ENCODE results near the gene SLC35F1. TPM values are rescaled to one million over a fixed set of nuclear protein-coding genes. Genes with fewer than 3 reads are reported as not detected.

Gene SLC35F1
- total and polyA plus RNA-seq, 2 experiments from 2014 or later = 18.5 to 25.5 TPM

DNA sequence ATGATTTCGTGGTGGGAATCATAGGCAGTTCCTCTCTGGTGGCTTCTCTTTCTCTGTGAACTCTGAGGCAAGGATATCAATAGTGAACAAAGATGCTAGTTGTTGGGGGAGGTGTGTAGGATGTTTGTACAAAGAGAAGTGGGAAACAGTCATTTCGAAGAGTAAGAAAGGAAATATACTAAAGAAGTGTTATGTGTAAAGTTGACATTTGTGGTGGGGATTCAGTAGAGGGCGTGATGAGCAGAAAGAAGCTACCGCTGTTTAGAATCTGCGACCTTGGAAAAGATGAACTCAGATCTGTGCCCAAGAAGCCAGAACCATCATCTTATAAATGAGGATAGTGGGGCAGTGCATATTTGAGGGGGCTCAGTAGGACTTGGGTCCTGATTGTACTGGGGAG, 11.4 kb downstream of the SLC35F1 start:
- Histone ChIP-seq H3K9me3 (ENCODE audit: low read depth) (no peaks in the 10 kb centered on the region), H3K36me3 (no peaks in the 10 kb centered on the region), H3K4me1 (ENCODE audit: low read depth) (peaks cover 41% of the 10 kb centered on the region), H3K4me3 (no peak overlapping the region), H3K27me3 (no peaks in the 10 kb centered on the region), H3K27ac (no peak overlapping the region)
- TF ChIP-seq, protein P1, sequence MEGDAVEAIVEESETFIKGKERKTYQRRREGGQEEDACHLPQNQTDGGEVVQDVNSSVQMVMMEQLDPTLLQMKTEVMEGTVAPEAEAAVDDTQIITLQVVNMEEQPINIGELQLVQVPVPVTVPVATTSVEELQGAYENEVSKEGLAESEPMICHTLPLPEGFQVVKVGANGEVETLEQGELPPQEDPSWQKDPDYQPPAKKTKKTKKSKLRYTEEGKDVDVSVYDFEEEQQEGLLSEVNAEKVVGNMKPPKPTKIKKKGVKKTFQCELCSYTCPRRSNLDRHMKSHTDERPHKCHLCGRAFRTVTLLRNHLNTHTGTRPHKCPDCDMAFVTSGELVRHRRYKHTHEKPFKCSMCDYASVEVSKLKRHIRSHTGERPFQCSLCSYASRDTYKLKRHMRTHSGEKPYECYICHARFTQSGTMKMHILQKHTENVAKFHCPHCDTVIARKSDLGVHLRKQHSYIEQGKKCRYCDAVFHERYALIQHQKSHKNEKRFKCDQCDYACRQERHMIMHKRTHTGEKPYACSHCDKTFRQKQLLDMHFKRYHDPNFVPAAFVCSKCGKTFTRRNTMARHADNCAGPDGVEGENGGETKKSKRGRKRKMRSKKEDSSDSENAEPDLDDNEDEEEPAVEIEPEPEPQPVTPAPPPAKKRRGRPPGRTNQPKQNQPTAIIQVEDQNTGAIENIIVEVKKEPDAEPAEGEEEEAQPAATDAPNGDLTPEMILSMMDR (IDR thresholded peaks at IDR 0.05; ENCODE audit: low read depth, low read length) = no peak
- no peak for DNase-seq (ENCODE audit: low read depth in 1 of 2, low spot score in 1 of 2)

DNA sequence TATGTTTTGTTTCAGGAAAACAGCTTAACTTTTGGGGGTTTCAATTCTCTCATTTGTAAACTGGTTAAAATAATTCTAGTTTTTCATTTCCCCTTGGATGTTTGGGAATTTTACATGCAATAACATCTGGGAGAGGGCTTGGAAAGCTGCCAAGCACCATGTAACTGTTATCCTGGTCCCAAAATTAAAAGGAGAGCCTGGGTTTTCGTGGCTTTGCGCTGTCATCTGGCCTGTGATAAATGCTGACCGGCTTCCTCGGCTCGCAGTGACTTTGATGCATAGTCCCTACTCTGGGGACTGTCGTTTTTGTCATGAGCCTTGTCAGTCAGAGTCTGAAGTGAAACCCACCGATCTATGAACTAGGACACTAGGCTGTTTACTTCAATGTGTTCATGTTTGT, 12.2 kb downstream of the SLC35F1 start:
- H3K27me3 ChIP-seq = no peaks in the 10 kb centered on the region
- peak overlapping the region; percentile 30 for H3K4me3 ChIP-seq
- H3K4me1 ChIP-seq (ENCODE audit: low read depth) = peaks cover 41% of the 10 kb centered on the region
- TF ChIP-seq, protein P1 (IDR thresholded peaks at IDR 0.05; ENCODE audit: low read depth, low read length) = no peak
- no peaks in the 10 kb centered on the region for H3K9me3 ChIP-seq (ENCODE audit: low read depth)
- peak overlapping the region; percentile 75 for H3K27ac ChIP-seq
- peak in 1 of 2 donors; percentile 43 for DNase-seq (ENCODE audit: low read depth in 1 of 2, low spot score in 1 of 2)
- no peaks in the 10 kb centered on the region for H3K36me3 ChIP-seq

DNA sequence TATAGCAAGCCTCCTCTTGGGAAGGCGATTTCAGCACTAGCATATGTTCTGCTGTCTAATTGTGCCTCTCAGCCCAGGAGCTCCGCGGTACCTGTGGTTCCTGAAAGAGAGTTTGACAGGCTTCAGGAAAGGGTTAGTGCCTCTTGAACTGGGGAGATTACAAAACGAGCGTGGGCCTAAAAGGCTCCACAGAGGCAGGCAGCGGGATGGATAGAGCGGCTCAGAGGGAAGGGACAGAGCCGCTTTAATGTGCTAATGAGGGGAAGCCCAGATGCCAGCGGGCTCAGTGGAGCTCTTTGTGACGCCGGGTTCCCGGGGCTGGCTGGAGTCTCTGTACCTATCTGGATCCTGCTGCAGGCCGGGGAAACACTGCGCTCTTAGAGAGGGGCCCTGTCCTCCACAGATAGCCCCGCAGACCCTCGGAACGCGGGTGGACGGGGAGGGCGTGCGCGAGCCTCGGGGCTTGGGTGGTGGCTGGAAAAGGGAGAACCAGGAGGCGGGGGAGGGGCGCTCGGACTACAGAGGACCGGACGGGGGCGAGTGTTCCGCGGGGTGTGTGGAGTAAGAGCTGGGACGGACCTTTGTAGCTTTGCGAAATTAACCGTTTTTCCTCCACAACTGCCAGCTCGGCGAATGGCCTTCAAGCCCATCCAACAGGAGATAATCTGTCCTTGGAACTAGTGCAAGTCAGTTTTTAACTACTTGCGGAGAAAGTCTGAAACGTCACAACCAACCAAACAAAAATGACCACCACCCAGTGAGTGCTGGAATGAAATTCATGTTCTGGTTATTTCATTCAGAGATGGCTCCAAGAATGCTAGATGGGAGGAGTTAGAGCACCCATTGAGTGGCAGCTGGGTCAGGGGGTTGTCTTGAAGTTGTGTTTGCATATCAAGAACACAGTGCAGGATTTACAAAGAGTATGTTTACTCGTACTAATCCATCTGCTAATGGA, 13.0 kb downstream of the SLC35F1 start:
- DNase-seq (ENCODE audit: low read depth in 1 of 2, low spot score in 1 of 2) = peak in 1 of 2 donors; percentile 80
- Histone ChIP-seq H3K9me3 (ENCODE audit: low read depth) (no peaks in the 10 kb centered on the region), H3K36me3 (no peaks in the 10 kb centered on the region), H3K27me3 (no peaks in the 10 kb centered on the region), H3K27ac (peak overlapping the region; percentile 75), H3K4me1 (ENCODE audit: low read depth) (peaks cover 39% of the 10 kb centered on the region), H3K4me3 (peak overlapping the region; percentile 30)
- TF ChIP-seq, protein P1 (IDR thresholded peaks at IDR 0.05; ENCODE audit: low read depth, low read length) = no peak

DNA sequence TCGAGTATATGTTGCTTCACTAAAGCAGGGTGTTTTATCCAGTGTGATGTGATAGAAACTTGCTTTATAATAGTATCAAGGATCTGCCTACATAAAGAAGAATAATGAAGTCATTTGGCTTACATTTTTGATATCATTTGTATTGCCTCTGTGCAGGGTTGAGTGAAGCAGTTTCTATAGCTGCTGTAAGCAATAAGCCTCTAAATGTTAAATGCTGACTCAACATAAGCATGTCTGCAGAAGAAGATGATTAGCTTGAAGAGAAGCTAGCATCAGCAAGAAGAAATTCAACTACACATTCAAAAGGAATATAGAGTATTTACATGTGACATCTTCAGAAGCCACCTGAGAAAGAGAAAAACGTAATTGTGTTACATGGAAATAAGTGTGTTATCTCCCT, 17.6 kb downstream of the SLC35F1 start:
- Histone ChIP-seq H3K27ac (no peak overlapping the region), H3K4me3 (no peak overlapping the region), H3K27me3 (no peaks in the 10 kb centered on the region), H3K36me3 (no peaks in the 10 kb centered on the region), H3K9me3 (ENCODE audit: low read depth) (no peaks in the 10 kb centered on the region), H3K4me1 (ENCODE audit: low read depth) (no peaks in the 10 kb centered on the region)
- DNase-seq (ENCODE audit: low read depth in 1 of 2, low spot score in 1 of 2) = no peak
- TF ChIP-seq, protein P1 (IDR thresholded peaks at IDR 0.05; ENCODE audit: low read depth, low read length) = no peak

DNA sequence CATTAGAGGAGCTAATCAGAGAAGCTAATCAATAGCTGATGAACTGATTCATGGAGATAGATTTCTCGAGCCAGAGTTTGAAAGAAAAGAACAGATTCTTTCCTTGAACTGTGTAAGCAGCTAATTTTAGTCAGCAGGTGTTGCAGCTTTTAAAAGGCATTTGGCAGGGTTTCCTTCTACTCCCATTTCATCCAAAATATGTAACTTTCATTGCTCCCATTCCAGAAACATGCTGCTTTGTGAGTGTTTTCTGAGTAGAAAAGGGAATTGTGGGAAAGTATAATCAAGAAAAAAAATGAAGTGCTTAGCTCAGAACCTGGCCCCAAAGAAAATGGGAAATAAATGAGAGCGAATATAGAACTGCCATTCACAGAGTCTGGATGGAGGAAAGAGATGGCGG, 20.8 kb downstream of the SLC35F1 start:
- Histone ChIP-seq H3K36me3 (no peaks in the 10 kb centered on the region), H3K9me3 (ENCODE audit: low read depth) (no peaks in the 10 kb centered on the region), H3K4me3 (no peak overlapping the region), H3K27ac (no peak overlapping the region), H3K4me1 (ENCODE audit: low read depth) (no peaks in the 10 kb centered on the region), H3K27me3 (no peaks in the 10 kb centered on the region)
- TF ChIP-seq, protein P1 (IDR thresholded peaks at IDR 0.05; ENCODE audit: low read depth, low read length) = no peak
- no peak for DNase-seq (ENCODE audit: low read depth in 1 of 2, low spot score in 1 of 2)

Measured in cardiac muscle cell (in vitro differentiated cells and primary cell).